ENCODE data around the gene CCDC50. TPM values are rescaled to one million over a fixed set of nuclear protein-coding genes. Genes with fewer than 3 reads are reported as not detected.

The CCDC50 gene
- total and polyA plus RNA-seq, 2 of the 8 experiments (the other 6 are each of a cell fraction or from before 2014, with no cell fraction given) = 7.3 to 19.2 TPM

DNA sequence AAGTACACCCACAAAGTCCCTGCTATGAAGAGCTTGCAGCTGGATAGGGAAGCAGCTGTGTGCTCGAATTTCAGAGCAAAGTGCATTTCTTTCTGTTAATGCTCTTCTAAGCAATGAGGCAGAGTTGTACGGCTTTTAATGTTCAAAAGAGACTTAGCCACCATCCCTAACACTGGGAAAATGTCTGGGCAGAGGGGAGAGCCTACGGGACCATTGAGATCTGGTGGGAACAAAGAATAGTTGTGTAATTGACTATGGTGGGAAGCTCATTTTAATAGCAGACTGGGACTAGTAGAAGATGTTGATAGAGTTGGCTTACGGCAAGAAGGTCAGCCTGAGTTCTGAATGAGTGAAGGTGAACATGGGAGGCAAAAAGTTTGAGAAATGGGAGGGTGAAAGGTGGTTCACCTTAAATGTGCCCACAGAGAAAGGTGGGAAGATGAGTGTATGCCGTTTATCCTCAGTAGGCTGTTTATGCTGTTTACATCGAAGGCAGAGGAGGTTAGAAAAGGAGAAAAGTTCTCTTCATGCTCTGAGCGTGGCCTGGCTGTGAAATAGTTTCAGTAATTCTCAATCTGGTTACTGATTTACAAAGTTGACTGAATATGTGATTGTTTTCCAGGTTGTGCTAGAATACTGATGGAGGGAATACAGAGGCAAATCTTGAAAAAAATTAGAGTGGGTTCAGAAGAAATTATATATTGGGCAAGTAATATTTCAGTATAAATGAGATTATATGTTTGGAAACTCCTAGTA is 24.0 kb downstream of the CCDC50 start (continued):
- TF ChIP-seq, protein P1, sequence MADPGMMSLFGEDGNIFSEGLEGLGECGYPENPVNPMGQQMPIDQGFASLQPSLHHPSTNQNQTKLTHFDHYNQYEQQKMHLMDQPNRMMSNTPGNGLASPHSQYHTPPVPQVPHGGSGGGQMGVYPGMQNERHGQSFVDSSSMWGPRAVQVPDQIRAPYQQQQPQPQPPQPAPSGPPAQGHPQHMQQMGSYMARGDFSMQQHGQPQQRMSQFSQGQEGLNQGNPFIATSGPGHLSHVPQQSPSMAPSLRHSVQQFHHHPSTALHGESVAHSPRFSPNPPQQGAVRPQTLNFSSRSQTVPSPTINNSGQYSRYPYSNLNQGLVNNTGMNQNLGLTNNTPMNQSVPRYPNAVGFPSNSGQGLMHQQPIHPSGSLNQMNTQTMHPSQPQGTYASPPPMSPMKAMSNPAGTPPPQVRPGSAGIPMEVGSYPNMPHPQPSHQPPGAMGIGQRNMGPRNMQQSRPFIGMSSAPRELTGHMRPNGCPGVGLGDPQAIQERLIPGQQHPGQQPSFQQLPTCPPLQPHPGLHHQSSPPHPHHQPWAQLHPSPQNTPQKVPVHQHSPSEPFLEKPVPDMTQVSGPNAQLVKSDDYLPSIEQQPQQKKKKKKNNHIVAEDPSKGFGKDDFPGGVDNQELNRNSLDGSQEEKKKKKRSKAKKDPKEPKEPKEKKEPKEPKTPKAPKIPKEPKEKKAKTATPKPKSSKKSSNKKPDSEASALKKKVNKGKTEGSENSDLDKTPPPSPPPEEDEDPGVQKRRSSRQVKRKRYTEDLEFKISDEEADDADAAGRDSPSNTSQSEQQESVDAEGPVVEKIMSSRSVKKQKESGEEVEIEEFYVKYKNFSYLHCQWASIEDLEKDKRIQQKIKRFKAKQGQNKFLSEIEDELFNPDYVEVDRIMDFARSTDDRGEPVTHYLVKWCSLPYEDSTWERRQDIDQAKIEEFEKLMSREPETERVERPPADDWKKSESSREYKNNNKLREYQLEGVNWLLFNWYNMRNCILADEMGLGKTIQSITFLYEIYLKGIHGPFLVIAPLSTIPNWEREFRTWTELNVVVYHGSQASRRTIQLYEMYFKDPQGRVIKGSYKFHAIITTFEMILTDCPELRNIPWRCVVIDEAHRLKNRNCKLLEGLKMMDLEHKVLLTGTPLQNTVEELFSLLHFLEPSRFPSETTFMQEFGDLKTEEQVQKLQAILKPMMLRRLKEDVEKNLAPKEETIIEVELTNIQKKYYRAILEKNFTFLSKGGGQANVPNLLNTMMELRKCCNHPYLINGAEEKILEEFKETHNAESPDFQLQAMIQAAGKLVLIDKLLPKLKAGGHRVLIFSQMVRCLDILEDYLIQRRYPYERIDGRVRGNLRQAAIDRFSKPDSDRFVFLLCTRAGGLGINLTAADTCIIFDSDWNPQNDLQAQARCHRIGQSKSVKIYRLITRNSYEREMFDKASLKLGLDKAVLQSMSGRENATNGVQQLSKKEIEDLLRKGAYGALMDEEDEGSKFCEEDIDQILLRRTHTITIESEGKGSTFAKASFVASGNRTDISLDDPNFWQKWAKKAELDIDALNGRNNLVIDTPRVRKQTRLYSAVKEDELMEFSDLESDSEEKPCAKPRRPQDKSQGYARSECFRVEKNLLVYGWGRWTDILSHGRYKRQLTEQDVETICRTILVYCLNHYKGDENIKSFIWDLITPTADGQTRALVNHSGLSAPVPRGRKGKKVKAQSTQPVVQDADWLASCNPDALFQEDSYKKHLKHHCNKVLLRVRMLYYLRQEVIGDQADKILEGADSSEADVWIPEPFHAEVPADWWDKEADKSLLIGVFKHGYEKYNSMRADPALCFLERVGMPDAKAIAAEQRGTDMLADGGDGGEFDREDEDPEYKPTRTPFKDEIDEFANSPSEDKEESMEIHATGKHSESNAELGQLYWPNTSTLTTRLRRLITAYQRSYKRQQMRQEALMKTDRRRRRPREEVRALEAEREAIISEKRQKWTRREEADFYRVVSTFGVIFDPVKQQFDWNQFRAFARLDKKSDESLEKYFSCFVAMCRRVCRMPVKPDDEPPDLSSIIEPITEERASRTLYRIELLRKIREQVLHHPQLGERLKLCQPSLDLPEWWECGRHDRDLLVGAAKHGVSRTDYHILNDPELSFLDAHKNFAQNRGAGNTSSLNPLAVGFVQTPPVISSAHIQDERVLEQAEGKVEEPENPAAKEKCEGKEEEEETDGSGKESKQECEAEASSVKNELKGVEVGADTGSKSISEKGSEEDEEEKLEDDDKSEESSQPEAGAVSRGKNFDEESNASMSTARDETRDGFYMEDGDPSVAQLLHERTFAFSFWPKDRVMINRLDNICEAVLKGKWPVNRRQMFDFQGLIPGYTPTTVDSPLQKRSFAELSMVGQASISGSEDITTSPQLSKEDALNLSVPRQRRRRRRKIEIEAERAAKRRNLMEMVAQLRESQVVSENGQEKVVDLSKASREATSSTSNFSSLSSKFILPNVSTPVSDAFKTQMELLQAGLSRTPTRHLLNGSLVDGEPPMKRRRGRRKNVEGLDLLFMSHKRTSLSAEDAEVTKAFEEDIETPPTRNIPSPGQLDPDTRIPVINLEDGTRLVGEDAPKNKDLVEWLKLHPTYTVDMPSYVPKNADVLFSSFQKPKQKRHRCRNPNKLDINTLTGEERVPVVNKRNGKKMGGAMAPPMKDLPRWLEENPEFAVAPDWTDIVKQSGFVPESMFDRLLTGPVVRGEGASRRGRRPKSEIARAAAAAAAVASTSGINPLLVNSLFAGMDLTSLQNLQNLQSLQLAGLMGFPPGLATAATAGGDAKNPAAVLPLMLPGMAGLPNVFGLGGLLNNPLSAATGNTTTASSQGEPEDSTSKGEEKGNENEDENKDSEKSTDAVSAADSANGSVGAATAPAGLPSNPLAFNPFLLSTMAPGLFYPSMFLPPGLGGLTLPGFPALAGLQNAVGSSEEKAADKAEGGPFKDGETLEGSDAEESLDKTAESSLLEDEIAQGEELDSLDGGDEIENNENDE (IDR thresholded peaks at IDR 0.05; ENCODE audit: insufficient replicate concordance, low read length) = no peak
- TF ChIP-seq, protein P2, sequence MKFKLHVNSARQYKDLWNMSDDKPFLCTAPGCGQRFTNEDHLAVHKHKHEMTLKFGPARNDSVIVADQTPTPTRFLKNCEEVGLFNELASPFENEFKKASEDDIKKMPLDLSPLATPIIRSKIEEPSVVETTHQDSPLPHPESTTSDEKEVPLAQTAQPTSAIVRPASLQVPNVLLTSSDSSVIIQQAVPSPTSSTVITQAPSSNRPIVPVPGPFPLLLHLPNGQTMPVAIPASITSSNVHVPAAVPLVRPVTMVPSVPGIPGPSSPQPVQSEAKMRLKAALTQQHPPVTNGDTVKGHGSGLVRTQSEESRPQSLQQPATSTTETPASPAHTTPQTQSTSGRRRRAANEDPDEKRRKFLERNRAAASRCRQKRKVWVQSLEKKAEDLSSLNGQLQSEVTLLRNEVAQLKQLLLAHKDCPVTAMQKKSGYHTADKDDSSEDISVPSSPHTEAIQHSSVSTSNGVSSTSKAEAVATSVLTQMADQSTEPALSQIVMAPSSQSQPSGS (IDR thresholded peaks at IDR 0.05; ENCODE audit: low read length) = no peak
- TF ChIP-seq TAF1 (IDR thresholded peaks at IDR 0.05; ENCODE audit: low read depth, low read length) (no peak), POU5F1 (IDR thresholded peaks at IDR 0.05; ENCODE audit: low read depth, low read length) (no peak), SP1 (IDR thresholded peaks at IDR 0.05; ENCODE audit: low read depth, low read length) (no peak), ZNF274 (IDR thresholded peaks at IDR 0.05; ENCODE audit: borderline replicate concordance, extremely low read depth, low read length) (no peak), HDAC6 (IDR thresholded peaks at IDR 0.05; ENCODE audit: low read depth, low read length) (no peak), RNF2 (IDR thresholded peaks at IDR 0.05; ENCODE audit: borderline replicate concordance, low read depth, low read length, missing control alignments, poor library complexity, severe bottlenecking) (no peak)

Data from H1 (cell line).